ENCODE results near the gene TBX1. TPM values are rescaled to one million over a fixed set of nuclear protein-coding genes. Genes with fewer than 3 reads are reported as not detected.

The TBX1 gene
- total RNA-seq, 4 donors from 2014 or later: 0.65 to 2.7 TPM; not detected in 2

DNA sequence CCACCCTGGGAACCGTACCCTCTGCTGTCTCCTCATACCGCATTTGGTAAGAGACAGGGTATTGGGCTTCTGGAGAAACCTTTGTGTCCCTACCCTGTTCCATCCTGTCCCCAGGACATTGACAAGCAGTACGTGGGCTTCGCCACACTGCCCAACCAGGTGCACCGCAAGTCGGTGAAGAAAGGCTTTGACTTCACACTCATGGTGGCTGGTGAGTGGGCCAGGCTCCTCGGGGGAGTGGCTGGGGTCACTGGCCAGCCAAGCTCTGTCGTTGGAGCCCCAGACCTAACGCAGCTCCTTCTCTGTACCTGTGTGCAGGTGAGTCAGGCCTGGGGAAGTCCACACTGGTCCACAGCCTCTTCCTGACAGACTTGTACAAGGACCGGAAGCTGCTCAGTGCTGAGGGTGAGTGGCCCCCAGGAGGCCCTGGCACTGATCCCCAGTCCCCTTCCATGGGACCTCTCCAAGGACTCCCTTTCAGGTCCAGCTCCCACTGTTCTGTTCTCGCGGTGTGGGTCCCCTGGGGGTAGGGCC, 41.0 kb upstream of the TBX1 start:
- no peak for DNase-seq (ENCODE audit: low spot score)
- TF ChIP-seq, protein P1, sequence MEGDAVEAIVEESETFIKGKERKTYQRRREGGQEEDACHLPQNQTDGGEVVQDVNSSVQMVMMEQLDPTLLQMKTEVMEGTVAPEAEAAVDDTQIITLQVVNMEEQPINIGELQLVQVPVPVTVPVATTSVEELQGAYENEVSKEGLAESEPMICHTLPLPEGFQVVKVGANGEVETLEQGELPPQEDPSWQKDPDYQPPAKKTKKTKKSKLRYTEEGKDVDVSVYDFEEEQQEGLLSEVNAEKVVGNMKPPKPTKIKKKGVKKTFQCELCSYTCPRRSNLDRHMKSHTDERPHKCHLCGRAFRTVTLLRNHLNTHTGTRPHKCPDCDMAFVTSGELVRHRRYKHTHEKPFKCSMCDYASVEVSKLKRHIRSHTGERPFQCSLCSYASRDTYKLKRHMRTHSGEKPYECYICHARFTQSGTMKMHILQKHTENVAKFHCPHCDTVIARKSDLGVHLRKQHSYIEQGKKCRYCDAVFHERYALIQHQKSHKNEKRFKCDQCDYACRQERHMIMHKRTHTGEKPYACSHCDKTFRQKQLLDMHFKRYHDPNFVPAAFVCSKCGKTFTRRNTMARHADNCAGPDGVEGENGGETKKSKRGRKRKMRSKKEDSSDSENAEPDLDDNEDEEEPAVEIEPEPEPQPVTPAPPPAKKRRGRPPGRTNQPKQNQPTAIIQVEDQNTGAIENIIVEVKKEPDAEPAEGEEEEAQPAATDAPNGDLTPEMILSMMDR (IDR thresholded peaks at IDR 0.05): no peak
- no peak for ATAC-seq (ENCODE audit: low FRiP score)

DNA sequence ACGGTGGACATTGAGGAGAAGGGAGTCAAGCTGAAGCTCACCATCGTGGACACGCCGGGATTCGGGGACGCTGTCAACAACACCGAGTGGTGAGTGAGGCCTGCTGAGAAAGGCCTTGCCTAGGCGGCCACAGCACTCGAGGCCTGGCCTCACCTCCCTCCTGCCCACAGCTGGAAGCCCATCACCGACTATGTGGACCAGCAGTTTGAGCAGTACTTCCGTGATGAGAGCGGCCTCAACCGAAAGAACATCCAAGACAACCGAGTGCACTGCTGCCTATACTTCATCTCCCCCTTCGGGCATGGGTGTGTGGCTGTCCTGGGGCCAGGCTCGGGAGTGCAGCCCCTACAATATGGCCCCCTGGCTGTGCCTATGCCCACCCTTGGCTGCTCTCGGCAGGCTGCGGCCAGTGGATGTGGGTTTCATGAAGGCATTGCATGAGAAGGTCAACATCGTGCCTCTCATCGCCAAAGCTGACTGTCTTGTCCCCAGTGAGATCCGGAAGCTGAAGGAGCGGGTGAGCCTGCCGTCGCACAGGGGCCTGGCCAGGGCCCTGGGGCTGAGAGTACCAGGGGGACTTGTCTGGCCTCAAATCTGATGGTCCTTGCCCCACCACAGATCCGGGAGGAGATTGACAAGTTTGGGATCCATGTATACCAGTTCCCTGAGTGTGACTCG, 40.3 kb upstream of the TBX1 start:
- DNase-seq (ENCODE audit: low spot score): no peak
- no peak for ATAC-seq (ENCODE audit: low FRiP score)
- TF ChIP-seq, protein P1 (IDR thresholded peaks at IDR 0.05): no peak

DNA sequence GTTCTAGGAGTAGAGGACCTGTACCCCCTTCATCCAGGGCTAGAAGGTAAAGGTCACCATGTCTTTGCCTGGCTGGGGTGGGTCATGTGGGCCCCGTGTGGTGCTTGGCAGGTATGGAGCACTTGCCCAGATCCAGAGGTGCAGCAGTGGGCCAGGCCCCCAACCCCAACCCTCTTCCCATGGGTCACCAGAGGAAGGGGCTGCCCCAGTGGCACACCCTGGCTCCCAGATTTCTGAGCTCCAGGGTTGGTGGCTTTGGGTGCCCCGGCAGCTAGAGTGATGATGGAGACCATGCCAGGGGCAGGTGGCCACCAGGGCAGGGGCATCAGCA, 39.6 kb upstream of the TBX1 start:
- DNase-seq (ENCODE audit: low spot score) (no peak), ATAC-seq (ENCODE audit: low FRiP score) (no peak)
- TF ChIP-seq, protein P1 (IDR thresholded peaks at IDR 0.05): no peak

DNA sequence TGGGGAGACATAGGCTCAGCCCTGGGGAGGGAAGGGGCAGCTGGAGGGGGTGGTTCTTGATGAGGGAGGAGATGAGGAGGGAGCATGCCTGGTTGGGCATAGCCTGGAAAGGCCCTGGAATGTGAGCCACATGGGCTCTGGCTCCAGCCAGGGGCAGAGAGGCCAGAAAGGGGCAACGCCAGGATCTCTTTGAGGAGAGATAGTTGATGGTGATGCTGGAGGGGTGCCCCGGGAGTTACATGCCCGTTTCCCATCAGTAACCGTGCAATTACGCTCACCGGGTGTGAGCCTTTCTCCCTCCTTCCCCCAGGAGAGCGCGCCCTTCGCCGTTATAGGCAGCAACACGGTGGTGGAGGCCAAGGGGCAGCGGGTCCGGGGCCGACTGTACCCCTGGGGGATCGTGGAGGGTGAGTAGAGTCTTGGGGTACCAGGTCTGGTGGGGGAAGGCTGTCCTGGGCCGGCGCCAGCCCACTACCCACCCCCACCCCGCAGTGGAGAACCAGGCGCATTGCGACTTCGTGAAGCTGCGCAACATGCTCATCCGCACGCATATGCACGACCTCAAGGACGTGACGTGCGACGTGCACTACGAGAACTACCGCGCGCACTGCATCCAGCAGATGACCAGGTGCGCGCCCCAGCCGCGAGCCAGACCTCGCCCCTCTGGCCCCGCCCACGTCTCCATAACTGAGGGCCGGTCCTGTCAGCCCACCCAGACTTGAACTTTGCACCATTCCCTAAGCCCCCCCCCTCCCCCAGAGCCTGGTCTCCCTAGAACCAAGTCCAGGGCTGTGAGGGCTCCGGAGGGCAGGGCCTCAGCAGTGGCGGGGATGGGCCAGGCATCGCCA, 39.0 kb upstream of the TBX1 start:
- ATAC-seq (ENCODE audit: low FRiP score) (no peak), DNase-seq (ENCODE audit: low spot score) (no peak)
- TF ChIP-seq, protein P1 (IDR thresholded peaks at IDR 0.05): no peak

DNA sequence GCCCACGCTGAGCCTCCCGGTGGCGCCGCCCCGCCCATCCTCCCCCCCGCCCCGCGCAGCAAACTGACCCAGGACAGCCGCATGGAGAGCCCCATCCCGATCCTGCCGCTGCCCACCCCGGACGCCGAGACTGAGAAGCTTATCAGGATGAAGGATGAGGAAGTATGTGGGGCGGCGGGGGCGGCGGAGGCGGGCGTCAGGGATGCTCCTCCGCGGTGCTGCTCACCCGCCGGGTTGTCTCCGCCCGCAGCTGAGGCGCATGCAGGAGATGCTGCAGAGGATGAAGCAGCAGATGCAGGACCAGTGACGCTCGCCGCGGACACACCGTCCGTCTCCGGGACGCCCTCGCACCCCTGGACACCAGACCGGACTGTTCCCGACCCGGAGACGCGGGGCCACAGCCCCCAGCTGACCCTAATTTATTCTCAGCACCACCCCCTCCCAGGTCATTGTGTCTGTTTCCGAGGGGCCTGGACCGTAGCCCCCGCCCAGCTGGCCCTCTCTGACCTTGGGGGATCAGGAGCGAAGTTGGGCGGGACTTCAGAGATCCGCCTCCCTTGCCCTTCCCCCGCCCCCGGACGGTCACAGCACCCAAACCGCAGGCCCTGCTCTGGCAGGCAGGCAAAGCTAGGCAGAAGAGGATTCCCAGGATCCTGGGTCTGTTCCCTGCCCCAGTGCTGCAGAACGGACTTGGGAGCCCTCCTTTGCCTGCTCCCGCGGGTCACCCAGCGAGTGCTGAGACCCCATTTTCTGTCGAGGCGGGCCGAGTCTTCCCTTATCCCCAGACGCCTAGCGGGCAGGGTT, 38.2 kb upstream of the TBX1 start:
- TF ChIP-seq, protein P1 (IDR thresholded peaks at IDR 0.05): no peak
- DNase-seq (ENCODE audit: low spot score): no peak
- no peak for ATAC-seq (ENCODE audit: low FRiP score)

DNA sequence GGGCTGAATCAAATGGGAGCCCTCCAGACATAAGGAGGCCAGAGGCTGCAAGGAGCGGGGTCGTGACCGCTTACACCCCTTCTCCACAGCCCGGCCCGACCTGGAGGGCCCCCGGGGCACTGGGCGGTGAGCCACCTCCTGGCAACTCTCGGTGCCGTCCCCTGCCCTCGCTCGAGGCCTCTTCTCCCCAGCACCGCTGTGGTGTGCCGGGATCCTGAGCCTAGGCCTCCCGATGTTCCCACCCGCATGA, 37.7 kb upstream of the TBX1 start:
- no peak for DNase-seq (ENCODE audit: low spot score)
- ATAC-seq (ENCODE audit: low FRiP score): no peak
- TF ChIP-seq, protein P1 (IDR thresholded peaks at IDR 0.05): no peak

Data from omental fat pad (tissue), 4 donors.